Left ventricle myocardium superior (tissue), 1 donor: Measurements from ENCODE around the gene FBXW2. TPM values are rescaled to one million over a fixed set of nuclear protein-coding genes. Genes with fewer than 3 reads are reported as not detected.
"Not testable (repeated sequence)": the region's sequence is repeated elsewhere in the genome, so short reads cannot be mapped to it uniquely, and the experiment has no call there.

Experiments used
- ATAC-seq: fragments of 200-7000 bp; cut with Tn5 transposase; one replicate; pipeline ENCODE4 v1.9.1; 2020; ENCODE audit warnings: mild to moderate bottlenecking, moderate library complexity
- DNase-seq: peaks from one replicate; pipeline ENCODE4 v3.0.0-alpha.2; 2020
- intact Hi-C: fragments of 100-400 bp; cut with micrococcal nuclease; formaldehyde crosslinking; loops from one replicate; pipeline ENCODE4 v1.11.0; 2022
- total RNA-seq: library from RNA; stranded (reverse); fragmentation: NEBNext Ultra II Directional; extraction: Animal tissue kit (Norgen Biotek cat#: 25700); gene quantifications from one replicate; pipeline ENCODE4 v1.2.1, GENCODE V29; 2021
- donor health status: DM: no; HTN: yes; CAD: no; lungs with severe emphysema.

FBXW2 gene
- total RNA-seq, 1 donor from 2014 or later, result 46.8 TPM

- intact Hi-C loops, result loop anchor here (5.0 kb wide), 1 partner anchor 301 kb away; no protein-coding TSS in a partner anchor
- DNase-seq, result no peak
- peak; percentile 66 for ATAC-seq
Measured at GRCh38 chr9:120755810-120756434, 37.3 kb downstream of the FBXW2 start.

- intact Hi-C loops, result loop anchor here (5.0 kb wide), 1 partner anchor 302 kb away; no protein-coding TSS in a partner anchor
- DNase-seq, result no peak
- ATAC-seq, result no peak
Measured at GRCh38 chr9:120755044-120755443, 38.2 kb downstream of the FBXW2 start.

GRCh38 chr9:120750421-120750820 lies 42.8 kb downstream of the FBXW2 start:
- intact Hi-C loops, result no loop called here
- ATAC-seq, result no peak
- DNase-seq, result no peak

GRCh38 chr9:120746366-120746765 lies 46.9 kb downstream of the FBXW2 start:
- intact Hi-C loops, DNase-seq, ATAC-seq: not testable (repeated sequence)

- ATAC-seq, result no peak
- DNase-seq, result no peak
- intact Hi-C loops, result no loop called here
Measured at GRCh38 chr9:120745278-120745677, 47.9 kb downstream of the FBXW2 start.

GRCh38 chr9:120742951-120743416 lies 50.2 kb downstream of the FBXW2 start:
- no peak for DNase-seq
- intact Hi-C loops, result no loop called here
- peak; percentile 32 for ATAC-seq

GRCh38 chr9:120741701-120742100 lies 51.5 kb downstream of the FBXW2 start:
- DNase-seq, result no peak
- intact Hi-C loops, result no loop called here
- no peak for ATAC-seq

GRCh38 chr9:120741191-120741590 lies 52.0 kb downstream of the FBXW2 start:
- ATAC-seq, result no peak

GRCh38 chr9:120740132-120740531 lies 53.1 kb downstream of the FBXW2 start:
- intact Hi-C loops, result no loop called here
- ATAC-seq (no peak), DNase-seq (no peak)

More at GRCh38 chr9:120741191-120741590, 52.0 kb downstream of the FBXW2 start:
- intact Hi-C loops, result no loop called here
- DNase-seq, result no peak

- intact Hi-C loops, result no loop called here
- no peak for ATAC-seq
- DNase-seq, result no peak
Measured at GRCh38 chr9:120737416-120738165, 55.6 kb downstream of the FBXW2 start.

- intact Hi-C loops, result no loop called here
- ATAC-seq (no peak), DNase-seq (no peak)
Measured at GRCh38 chr9:120736881-120737280, 56.3 kb downstream of the FBXW2 start.

GRCh38 chr9:120735415-120736126 lies 57.6 kb downstream of the FBXW2 start:
- peak; percentile 35 for ATAC-seq
- DNase-seq, result no peak
- intact Hi-C loops, result no loop called here

- intact Hi-C loops, result no loop called here
- peak; percentile 42 for DNase-seq
- ATAC-seq, result peak; percentile 7
Measured at GRCh38 chr9:120734607-120735410, 58.4 kb downstream of the FBXW2 start.

GRCh38 chr9:120733190-120733589 lies 60.0 kb downstream of the FBXW2 start:
- intact Hi-C loops, result no loop called here
- no peak for DNase-seq
- ATAC-seq, result peak; percentile 37

GRCh38 chr9:120730654-120731514 lies 62.3 kb downstream of the FBXW2 start:
- intact Hi-C loops, result no loop called here
- ATAC-seq, result peak; percentile 86
- DNase-seq, result peak; percentile 68

GRCh38 chr9:120729791-120730241 lies 63.4 kb downstream of the FBXW2 start:
- ATAC-seq (no peak), DNase-seq (no peak)
- intact Hi-C loops, result no loop called here

- ATAC-seq, result no peak
- intact Hi-C loops, result no loop called here
- DNase-seq, result no peak
Measured at GRCh38 chr9:120726484-120726883, 66.7 kb downstream of the FBXW2 start.

- intact Hi-C loops, result no loop called here
- ATAC-seq, result no peak
- no peak for DNase-seq
Measured at GRCh38 chr9:120725907-120726306, 67.3 kb downstream of the FBXW2 start.
